ENCODE results near the gene FILIP1L. TPM values are rescaled to one million over a fixed set of nuclear protein-coding genes. Genes with fewer than 3 reads are reported as not detected.
A peak's percentile ranks its signal among the peaks of the same experiment; 100 is the strongest.

Gene FILIP1L
- polyA plus RNA-seq, 3 donors, result 0.13 to 0.40 (median 0.25) TPM

GRCh38 chr3:99903869-99904268 lies 210.4 kb downstream of the FILIP1L start:
- Histone ChIP-seq H3K4me3 (replicated peaks in 1 of 3; ENCODE audit: low read depth in 2 of 3, low read length in 3 of 3) (no peak overlapping the region), H3K4me1 (ENCODE audit: control insufficient read depth in 1 of 2, insufficient read depth in 2 of 2, low read length in 2 of 2) (peaks cover 17 to 27% of the 10 kb centered on the region in 2 donors), H2AFZ (ENCODE audit: insufficient read depth, low read depth, low read length, poor library complexity, severe bottlenecking) (no peak overlapping the region), H4K20me1 (ENCODE audit: insufficient read depth, low read length) (no peaks in the 10 kb centered on the region), H3K27ac (ENCODE audit: low read depth in 1 of 2, low read length in 2 of 2) (no peak overlapping the region), H3K9ac (ENCODE audit: insufficient read depth, low read length, poor library complexity, severe bottlenecking) (no peak overlapping the region), H3K4me2 (replicated peaks; ENCODE audit: extremely low read depth, low read length, poor library complexity, severe bottlenecking) (no peak overlapping the region), H3K36me3 (replicated peaks in 1 of 2; ENCODE audit: control insufficient read depth in 1 of 2, insufficient read depth in 2 of 2, low read length in 2 of 2) (no peaks in the 10 kb centered on the region), H3K79me2 (ENCODE audit: insufficient read depth, low read length) (no peaks in the 10 kb centered on the region), H3K9me3 (replicated peaks in 1 of 2; ENCODE audit: control insufficient read depth in 1 of 2, insufficient read depth in 1 of 2, low read length in 2 of 2) (no peaks in the 10 kb centered on the region), H3K27me3 (ENCODE audit: control insufficient read depth in 2 of 2, insufficient read depth in 2 of 2, low read length in 2 of 2) (no peaks in the 10 kb centered on the region)
- H3K9me3 Mint-ChIP-seq, result no peaks in the 10 kb centered on the region
- H3K36me3 Mint-ChIP-seq, result no peaks in the 10 kb centered on the region
- no peak overlapping the region for H3K4me3 Mint-ChIP-seq
- peaks cover 25% of the 10 kb centered on the region for H3K4me1 Mint-ChIP-seq
- intact Hi-C loops (cut with micrococcal nuclease), result no loop called here
- no peak for TF ChIP-seq CTCF (IDR thresholded peaks at IDR 0.05)
- no peak overlapping the region for H3K27ac Mint-ChIP-seq
- DNase-seq, result no peak
- peaks cover 0 to 2% (median 0%) of the 10 kb centered on the region in 3 donors for H3K27me3 Mint-ChIP-seq (ENCODE audit: low read depth in 3 of 3)

GRCh38 chr3:99902091-99902490 lies 212.2 kb downstream of the FILIP1L start:
- Mint-ChIP-seq H3K4me3 (no peak overlapping the region), H3K27ac (peak overlapping the region; percentile 21 to 91 (median 87)), H3K36me3 (no peaks in the 10 kb centered on the region), H3K9me3 (no peaks in the 10 kb centered on the region), H3K27me3 (ENCODE audit: low read depth in 3 of 3) (peaks cover 0 to 2% (median 0%) of the 10 kb centered on the region in 3 donors), H3K4me1 (peaks cover 25% of the 10 kb centered on the region)
- Histone ChIP-seq H3K4me2 (replicated peaks; ENCODE audit: extremely low read depth, low read length, poor library complexity, severe bottlenecking) (peak overlapping the region; percentile 63), H3K9me3 (replicated peaks in 1 of 2; ENCODE audit: control insufficient read depth in 1 of 2, insufficient read depth in 1 of 2, low read length in 2 of 2) (no peaks in the 10 kb centered on the region), H3K4me1 (ENCODE audit: control insufficient read depth in 1 of 2, insufficient read depth in 2 of 2, low read length in 2 of 2) (peaks cover 19 to 30% of the 10 kb centered on the region in 2 donors), H3K27ac (ENCODE audit: low read depth in 1 of 2, low read length in 2 of 2) (peak overlapping the region in 1 of 2 donors; percentile 83), H3K79me2 (ENCODE audit: insufficient read depth, low read length) (no peaks in the 10 kb centered on the region), H2AFZ (ENCODE audit: insufficient read depth, low read depth, low read length, poor library complexity, severe bottlenecking) (no peak overlapping the region), H4K20me1 (ENCODE audit: insufficient read depth, low read length) (no peaks in the 10 kb centered on the region), H3K4me3 (replicated peaks in 1 of 3; ENCODE audit: low read depth in 2 of 3, low read length in 3 of 3) (peak overlapping the region in 1 of 3 experiments; percentile 54), H3K27me3 (ENCODE audit: control insufficient read depth in 2 of 2, insufficient read depth in 2 of 2, low read length in 2 of 2) (no peaks in the 10 kb centered on the region), H3K36me3 (replicated peaks in 1 of 2; ENCODE audit: control insufficient read depth in 1 of 2, insufficient read depth in 2 of 2, low read length in 2 of 2) (no peaks in the 10 kb centered on the region), H3K9ac (ENCODE audit: insufficient read depth, low read length, poor library complexity, severe bottlenecking) (no peak overlapping the region)
- peak in 1 of 3 donors; percentile 5 for DNase-seq
- TF ChIP-seq CTCF (IDR thresholded peaks at IDR 0.05), result no peak
- WGBS (ENCODE audit: insufficient coverage), result no CpG with 5 or more reads among the region's 1 CpG
- intact Hi-C loops (cut with micrococcal nuclease), result no loop called here

All from CD14-positive monocyte (primary cell).